HepG2 (cell line): ENCODE data around the gene G6PC3. TPM values are rescaled to one million over a fixed set of nuclear protein-coding genes. Genes with fewer than 3 reads are reported as not detected.
A peak's percentile ranks its signal among the peaks of the same experiment; 100 is the strongest.

Experiments used
- CHD2 ChIP-seq: IDR thresholded peaks from 2 replicates; pipeline ENCODE4 v1.6.1; 2011; ENCODE audit warnings: low read depth, low read length, improper control_type of control experiment
- GPN1 ChIP-seq: sonication (generic); formaldehyde crosslinking; IDR thresholded peaks from 2 replicates; pipeline ENCODE4 v1.5.1; 2020; ENCODE audit warnings: missing genetic modification reagents, borderline replicate concordance
- GTF3A ChIP-seq: sonication (generic); formaldehyde crosslinking; conservative IDR thresholded peaks from 2 replicates; pipeline ENCODE4 v1.4.0; 2020; ENCODE audit warnings: mild to moderate bottlenecking, missing genetic modification reagents
- HMGXB4 ChIP-seq, 2 experiments: sonication (generic) in 1 of 2; formaldehyde crosslinking in 1 of 2; IDR thresholded peaks; 2 replicates each; pipeline versions ENCODE4 v1.4.0 to v1.6.1; 2018 to 2020; ENCODE audit warnings: missing genetic modification reagents in 2 of 2, borderline replicate concordance in 1 of 2, low read depth in 1 of 2, mild to moderate bottlenecking in 1 of 2, missing biosample characterization in 1 of 2
- KMT2A ChIP-seq: sonication (generic); formaldehyde crosslinking; IDR thresholded peaks from 2 replicates; pipeline ENCODE4 v1.4.0; 2020; ENCODE audit warnings: missing genetic modification reagents
- MIER3 ChIP-seq: IDR thresholded peaks from 2 replicates; pipeline ENCODE4 v1.6.1; 2016; ENCODE audit warnings: missing compliant biosample characterization, borderline replicate concordance
- SIX1 ChIP-seq: sonication (generic); formaldehyde crosslinking; IDR thresholded peaks from 2 replicates; pipeline ENCODE4 v1.4.0; 2020; ENCODE audit warnings: missing genetic modification reagents, borderline replicate concordance
- SMC3 ChIP-seq: IDR thresholded peaks from 2 replicates; pipeline ENCODE4 v1.6.1; 2011; ENCODE audit warnings: low read length, improper control_type of control experiment
- SRSF9 ChIP-seq: fragments of 200-400 bp; formaldehyde crosslinking; IDR thresholded peaks from 2 replicates; pipeline ENCODE4 v1.6.1; 2018; ENCODE audit warnings: borderline replicate concordance, mild to moderate bottlenecking, low read depth, low read length; ENCODE audit not compliant: insufficient read depth, poor library complexity, severe bottlenecking
- TBL1XR1 ChIP-seq: fragments of 150-350 bp; IDR thresholded peaks from 2 replicates; pipeline ENCODE4 v1.6.1; 2014; ENCODE audit warnings: borderline replicate concordance, low read length; ENCODE audit not compliant: partially characterized antibody
- ZC3H4 ChIP-seq: sonication (generic); formaldehyde crosslinking; IDR thresholded peaks from 2 replicates; pipeline ENCODE4 v1.4.0; 2020; ENCODE audit warnings: missing genetic modification reagents, borderline replicate concordance
- ZMYM3 ChIP-seq: sonication (generic); formaldehyde crosslinking; IDR thresholded peaks from 2 replicates; pipeline ENCODE4 v1.5.1; 2020; ENCODE audit warnings: mild to moderate bottlenecking, missing genetic modification reagents
- ZNF331 ChIP-seq: sonication (generic); formaldehyde crosslinking; IDR thresholded peaks from 2 replicates; pipeline ENCODE4 v1.4.0; 2020; ENCODE audit warnings: missing genetic modification reagents
- ZNF557 ChIP-seq: sonication (generic); formaldehyde crosslinking; IDR thresholded peaks from 2 replicates; pipeline ENCODE4 v1.4.0; 2020; ENCODE audit warnings: missing genetic modification reagents
- ZNF704 ChIP-seq: sonication (generic); formaldehyde crosslinking; IDR thresholded peaks from 2 replicates; pipeline ENCODE4 v1.8.1; 2023; ENCODE audit warnings: mild to moderate bottlenecking, inconsistent platforms, moderate library complexity, missing genetic modification reagents, borderline replicate concordance
- ZNF777 ChIP-seq: sonication (generic); formaldehyde crosslinking; IDR thresholded peaks from 2 replicates; pipeline ENCODE4 v1.4.0; 2020; ENCODE audit warnings: missing genetic modification reagents
- ZSCAN20 ChIP-seq: sonication (generic); formaldehyde crosslinking; IDR thresholded peaks from 2 replicates; pipeline ENCODE4 v1.4.0; 2020; ENCODE audit warnings: missing genetic modification reagents, mild to moderate bottlenecking, borderline replicate concordance
- ZSCAN21 ChIP-seq: sonication (generic); formaldehyde crosslinking; IDR thresholded peaks from 2 replicates; pipeline ENCODE4 v1.8.0; 2022; ENCODE audit warnings: mild to moderate bottlenecking, missing genetic modification reagents, moderate library complexity, borderline replicate concordance
- polyA plus RNA-seq, 8 experiments: library from polyadenylated mRNA; depleted of rRNA in 3 of 8; stranded (reverse) in 7 of 8; unstranded in 1 of 8; fragments of >200 nt; fragmentation: Illumina TruSeq in 4 of 8; extraction: Trizol in 4 of 8; gene quantifications; 2 replicates each; pipeline versions ENCODE4 v1.2.1 to v1.2.3, GENCODE V29; 2011 to 2016; ENCODE audit warnings: low read depth in 4 of 8, missing spikeins in 1 of 8, mixed read lengths in 1 of 8; ENCODE audit not compliant: insufficient read depth in 1 of 8
- total RNA-seq, 5 experiments: library from RNA; depleted of rRNA; stranded (reverse); fragments of >200 nt; fragmentation: Illumina TruSeq; extraction: Trizol; gene quantifications; 2 replicates each; pipeline ENCODE4 v1.2.3, GENCODE V29; 2016; ENCODE audit warnings: low read depth in 1 of 5
- TF ChIP-seq, protein P1 (sequence below): sonication (generic); formaldehyde crosslinking; IDR thresholded peaks from 2 replicates; pipeline ENCODE4 v1.5.0; 2020; ENCODE audit warnings: missing genetic modification reagents
- TF ChIP-seq, protein P2 (sequence below): sonication (generic); formaldehyde crosslinking; IDR thresholded peaks from 2 replicates; pipeline ENCODE4 v1.4.0; 2020; ENCODE audit warnings: missing genetic modification reagents

The G6PC3 gene
- total and polyA plus RNA-seq, 2 of the 13 experiments (the other 11 are each of a cell fraction or from before 2014, with no cell fraction given) = 38.5 to 75.8 TPM

- TF ChIP-seq MIER3 (no peak), ZNF557 (0 out of 2 replicates have a peak, but pooled peaks have one; percentile 16), TBL1XR1 (no peak), CHD2 (no peak), SIX1 (CRISPR knock-in tag) (no peak), ZC3H4 (no peak), ZSCAN21 (CRISPR knock-in tag) (no peak), ZNF704 (CRISPR knock-in tag) (no peak), SMC3 (peak; percentile 87), ZSCAN20 (no peak), GPN1 (CRISPR knock-in tag) (no peak), ZMYM3 (no peak), ZNF331 (0 out of 2 replicates have a peak, but pooled peaks have one; percentile 33), GTF3A (CRISPR knock-in tag) (0 out of 2 replicates have a peak, but pooled peaks have one; percentile 61), HMGXB4 (CRISPR knock-in tag; IDR thresholded peaks at IDR 0.05; ENCODE audit: borderline replicate concordance in 1 of 2, low read depth in 1 of 2) (peak in 1 of 2 experiments; percentile 42; a peak in 1 of 4 replicates), KMT2A (no peak), ZNF777 (CRISPR knock-in tag) (no peak), SRSF9 (no peak)
- TF ChIP-seq, protein P1, sequence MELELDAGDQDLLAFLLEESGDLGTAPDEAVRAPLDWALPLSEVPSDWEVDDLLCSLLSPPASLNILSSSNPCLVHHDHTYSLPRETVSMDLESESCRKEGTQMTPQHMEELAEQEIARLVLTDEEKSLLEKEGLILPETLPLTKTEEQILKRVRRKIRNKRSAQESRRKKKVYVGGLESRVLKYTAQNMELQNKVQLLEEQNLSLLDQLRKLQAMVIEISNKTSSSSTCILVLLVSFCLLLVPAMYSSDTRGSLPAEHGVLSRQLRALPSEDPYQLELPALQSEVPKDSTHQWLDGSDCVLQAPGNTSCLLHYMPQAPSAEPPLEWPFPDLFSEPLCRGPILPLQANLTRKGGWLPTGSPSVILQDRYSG (CRISPR knock-in tag) = no peak
- TF ChIP-seq, protein P2, sequence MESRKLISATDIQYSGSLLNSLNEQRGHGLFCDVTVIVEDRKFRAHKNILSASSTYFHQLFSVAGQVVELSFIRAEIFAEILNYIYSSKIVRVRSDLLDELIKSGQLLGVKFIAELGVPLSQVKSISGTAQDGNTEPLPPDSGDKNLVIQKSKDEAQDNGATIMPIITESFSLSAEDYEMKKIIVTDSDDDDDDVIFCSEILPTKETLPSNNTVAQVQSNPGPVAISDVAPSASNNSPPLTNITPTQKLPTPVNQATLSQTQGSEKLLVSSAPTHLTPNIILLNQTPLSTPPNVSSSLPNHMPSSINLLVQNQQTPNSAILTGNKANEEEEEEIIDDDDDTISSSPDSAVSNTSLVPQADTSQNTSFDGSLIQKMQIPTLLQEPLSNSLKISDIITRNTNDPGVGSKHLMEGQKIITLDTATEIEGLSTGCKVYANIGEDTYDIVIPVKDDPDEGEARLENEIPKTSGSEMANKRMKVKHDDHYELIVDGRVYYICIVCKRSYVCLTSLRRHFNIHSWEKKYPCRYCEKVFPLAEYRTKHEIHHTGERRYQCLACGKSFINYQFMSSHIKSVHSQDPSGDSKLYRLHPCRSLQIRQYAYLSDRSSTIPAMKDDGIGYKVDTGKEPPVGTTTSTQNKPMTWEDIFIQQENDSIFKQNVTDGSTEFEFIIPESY (CRISPR knock-in tag) = peak; percentile 56; the same call in 1 of the 2 replicates
Measured at GRCh38 chr17:44115585-44116415, 45.3 kb downstream of the G6PC3 start (continued).
